ENCODE data around the gene TLCD3A. TPM values are rescaled to one million over a fixed set of nuclear protein-coding genes. Genes with fewer than 3 reads are reported as not detected.
A peak's percentile ranks its signal among the peaks of the same experiment; 100 is the strongest.
"Not testable (repeated sequence)": the region's sequence is repeated elsewhere in the genome, so short reads cannot be mapped to it uniquely, and the experiment has no call there.

Gene TLCD3A
- total and polyA plus RNA-seq, 2 donors (not counting 1 experiment from before 2014, with no cell fraction given): 7.6 to 54.7 TPM

GRCh38 chr17:693791-694638, 38.4 kb upstream of the TLCD3A start:
- DNase-seq (ENCODE audit: low read depth in 2 of 2): peak; percentile 89 to 100
- Histone ChIP-seq H2AFZ (ENCODE audit: low read length) (no peak overlapping the region), H3K36me3 (ENCODE audit: control insufficient read depth, insufficient read depth, low read length) (peaks cover 9% of the 10 kb centered on the region), H3K27me3 (ENCODE audit: control insufficient read depth, insufficient read depth, low read length) (no peaks in the 10 kb centered on the region), H4K20me1 (ENCODE audit: control insufficient read depth, extremely low read depth, insufficient read depth, low read length) (no peaks in the 10 kb centered on the region), H3K9me3 (ENCODE audit: control insufficient read depth, insufficient read depth, low read depth, low read length) (no peaks in the 10 kb centered on the region), H3K4me3 (replicated peaks in 1 of 4; ENCODE audit: control extremely low read depth in 1 of 4, insufficient read depth in 1 of 4, low read depth in 3 of 4, low read length in 4 of 4) (peak overlapping the region in 2 of 4 experiments; percentile 16 to 26), H3K4me2 (ENCODE audit: extremely low read depth, insufficient read depth, low read length) (peak overlapping the region; percentile 75), H3K79me2 (ENCODE audit: control insufficient read depth, insufficient read depth, low read length) (no peaks in the 10 kb centered on the region), H3K9ac (ENCODE audit: insufficient read depth, low read length) (peak overlapping the region; percentile 28), H3K4me1 (ENCODE audit: control insufficient read depth, extremely low read depth, insufficient read depth, low read length) (peaks cover 33% of the 10 kb centered on the region), H3K27ac (ENCODE audit: insufficient read depth, low read length) (peak overlapping the region; percentile 89)
- TF ChIP-seq, protein P1, sequence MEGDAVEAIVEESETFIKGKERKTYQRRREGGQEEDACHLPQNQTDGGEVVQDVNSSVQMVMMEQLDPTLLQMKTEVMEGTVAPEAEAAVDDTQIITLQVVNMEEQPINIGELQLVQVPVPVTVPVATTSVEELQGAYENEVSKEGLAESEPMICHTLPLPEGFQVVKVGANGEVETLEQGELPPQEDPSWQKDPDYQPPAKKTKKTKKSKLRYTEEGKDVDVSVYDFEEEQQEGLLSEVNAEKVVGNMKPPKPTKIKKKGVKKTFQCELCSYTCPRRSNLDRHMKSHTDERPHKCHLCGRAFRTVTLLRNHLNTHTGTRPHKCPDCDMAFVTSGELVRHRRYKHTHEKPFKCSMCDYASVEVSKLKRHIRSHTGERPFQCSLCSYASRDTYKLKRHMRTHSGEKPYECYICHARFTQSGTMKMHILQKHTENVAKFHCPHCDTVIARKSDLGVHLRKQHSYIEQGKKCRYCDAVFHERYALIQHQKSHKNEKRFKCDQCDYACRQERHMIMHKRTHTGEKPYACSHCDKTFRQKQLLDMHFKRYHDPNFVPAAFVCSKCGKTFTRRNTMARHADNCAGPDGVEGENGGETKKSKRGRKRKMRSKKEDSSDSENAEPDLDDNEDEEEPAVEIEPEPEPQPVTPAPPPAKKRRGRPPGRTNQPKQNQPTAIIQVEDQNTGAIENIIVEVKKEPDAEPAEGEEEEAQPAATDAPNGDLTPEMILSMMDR (conservative IDR thresholded peaks at IDR 0.05 in 1 of 2, IDR thresholded peaks at IDR 0.05 in 1 of 2; ENCODE audit: low read depth in 1 of 2, low read length in 2 of 2): no peak
- TF ChIP-seq EZH2 (IDR thresholded peaks at IDR 0.05; ENCODE audit: low read length, missing control alignments): no peak

DNA sequence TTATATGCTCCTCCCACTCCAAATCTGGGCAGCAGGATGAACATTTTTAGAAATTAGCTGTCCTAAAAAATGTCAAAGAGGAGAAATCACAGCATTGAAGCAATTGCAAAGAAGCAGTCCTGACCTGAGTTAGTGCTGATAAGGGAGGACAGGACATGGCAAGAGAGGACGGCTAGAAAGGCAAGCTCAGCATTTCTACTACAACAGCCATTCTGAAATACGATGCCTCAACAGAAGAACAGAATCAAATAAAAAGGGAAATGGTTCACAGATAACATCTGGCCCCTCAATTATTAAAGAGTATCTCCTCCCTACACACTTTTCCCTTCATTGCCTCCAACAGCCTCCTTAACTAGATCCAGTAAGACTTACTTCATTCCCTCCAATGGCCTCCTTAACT, 36.0 kb upstream of the TLCD3A start:
- H3K4me1 ChIP-seq (ENCODE audit: control insufficient read depth, extremely low read depth, insufficient read depth, low read length): peaks cover 27% of the 10 kb centered on the region
- no peak for TF ChIP-seq EZH2 (IDR thresholded peaks at IDR 0.05; ENCODE audit: low read length, missing control alignments)
- H3K9ac ChIP-seq (ENCODE audit: insufficient read depth, low read length): no peak overlapping the region
- no peaks in the 10 kb centered on the region for H3K27me3 ChIP-seq (ENCODE audit: control insufficient read depth, insufficient read depth, low read length)
- no peaks in the 10 kb centered on the region for H4K20me1 ChIP-seq (ENCODE audit: control insufficient read depth, extremely low read depth, insufficient read depth, low read length)
- H3K9me3 ChIP-seq (ENCODE audit: control insufficient read depth, insufficient read depth, low read depth, low read length): no peaks in the 10 kb centered on the region
- no peak overlapping the region for H3K4me3 ChIP-seq (replicated peaks in 1 of 4; ENCODE audit: control extremely low read depth in 1 of 4, insufficient read depth in 1 of 4, low read depth in 3 of 4, low read length in 4 of 4)
- no peak for DNase-seq (ENCODE audit: low read depth in 2 of 2)
- no peak overlapping the region for H2AFZ ChIP-seq (ENCODE audit: low read length)
- no peak overlapping the region for H3K4me2 ChIP-seq (ENCODE audit: extremely low read depth, insufficient read depth, low read length)
- peaks cover 5% of the 10 kb centered on the region for H3K79me2 ChIP-seq (ENCODE audit: control insufficient read depth, insufficient read depth, low read length)
- H3K36me3 ChIP-seq (ENCODE audit: control insufficient read depth, insufficient read depth, low read length): peaks cover 8% of the 10 kb centered on the region
- H3K27ac ChIP-seq (ENCODE audit: insufficient read depth, low read length): no peak overlapping the region

DNA sequence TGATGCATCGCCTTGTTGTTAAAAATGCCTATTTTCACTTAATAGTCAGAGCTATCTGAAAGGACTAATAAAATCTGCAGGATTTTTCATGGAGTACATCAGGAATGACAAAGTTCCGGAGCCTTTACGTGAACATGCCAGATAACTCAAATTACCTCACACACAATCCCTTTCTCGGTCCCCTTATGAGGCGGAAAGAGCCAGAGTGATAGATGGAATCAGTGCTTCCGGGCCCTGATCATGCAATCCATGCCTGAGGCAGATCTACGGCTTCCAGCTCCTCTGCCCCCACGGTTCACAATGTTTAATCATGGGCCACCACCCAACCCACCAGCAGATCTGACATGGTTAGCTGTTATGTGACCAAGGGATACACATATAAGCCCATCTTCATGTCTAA, 34.7 kb upstream of the TLCD3A start:
- peaks cover 8% of the 10 kb centered on the region for H3K36me3 ChIP-seq (ENCODE audit: control insufficient read depth, insufficient read depth, low read length)
- TF ChIP-seq, protein P1 (conservative IDR thresholded peaks at IDR 0.05 in 1 of 2, IDR thresholded peaks at IDR 0.05 in 1 of 2; ENCODE audit: low read depth in 1 of 2, low read length in 2 of 2): no peak
- TF ChIP-seq EZH2 (IDR thresholded peaks at IDR 0.05; ENCODE audit: low read length, missing control alignments): no peak
- H2AFZ ChIP-seq (ENCODE audit: low read length): no peak overlapping the region
- no peaks in the 10 kb centered on the region for H4K20me1 ChIP-seq (ENCODE audit: control insufficient read depth, extremely low read depth, insufficient read depth, low read length)
- H3K27me3 ChIP-seq (ENCODE audit: control insufficient read depth, insufficient read depth, low read length): no peaks in the 10 kb centered on the region
- H3K9ac ChIP-seq (ENCODE audit: insufficient read depth, low read length): no peak overlapping the region
- H3K4me2 ChIP-seq (ENCODE audit: extremely low read depth, insufficient read depth, low read length): no peak overlapping the region
- H3K27ac ChIP-seq (ENCODE audit: insufficient read depth, low read length): no peak overlapping the region
- H3K79me2 ChIP-seq (ENCODE audit: control insufficient read depth, insufficient read depth, low read length): peaks cover 5% of the 10 kb centered on the region
- no peak overlapping the region for H3K4me3 ChIP-seq (replicated peaks in 1 of 4; ENCODE audit: control extremely low read depth in 1 of 4, insufficient read depth in 1 of 4, low read depth in 3 of 4, low read length in 4 of 4)
- no peaks in the 10 kb centered on the region for H3K9me3 ChIP-seq (ENCODE audit: control insufficient read depth, insufficient read depth, low read depth, low read length)
- H3K4me1 ChIP-seq (ENCODE audit: control insufficient read depth, extremely low read depth, insufficient read depth, low read length): peaks cover 19% of the 10 kb centered on the region
- no peak for DNase-seq (ENCODE audit: low read depth in 2 of 2)

- H3K36me3 ChIP-seq (ENCODE audit: control insufficient read depth, insufficient read depth, low read length); H2AFZ ChIP-seq (ENCODE audit: low read length); H3K4me2 ChIP-seq (ENCODE audit: extremely low read depth, insufficient read depth, low read length); H3K27ac ChIP-seq (ENCODE audit: insufficient read depth, low read length); H3K79me2 ChIP-seq (ENCODE audit: control insufficient read depth, insufficient read depth, low read length); H3K9me3 ChIP-seq (ENCODE audit: control insufficient read depth, insufficient read depth, low read depth, low read length); H3K9ac ChIP-seq (ENCODE audit: insufficient read depth, low read length); H3K4me3 ChIP-seq (replicated peaks in 1 of 4; ENCODE audit: control extremely low read depth in 1 of 4, insufficient read depth in 1 of 4, low read depth in 3 of 4, low read length in 4 of 4); H3K27me3 ChIP-seq (ENCODE audit: control insufficient read depth, insufficient read depth, low read length); DNase-seq (ENCODE audit: low read depth in 2 of 2); H4K20me1 ChIP-seq (ENCODE audit: control insufficient read depth, extremely low read depth, insufficient read depth, low read length): not testable (repeated sequence)
- peaks cover 17% of the 10 kb centered on the region for H3K4me1 ChIP-seq (ENCODE audit: control insufficient read depth, extremely low read depth, insufficient read depth, low read length)
These were observed 34.3 kb upstream of the TLCD3A start for GRCh38 chr17:698096-698495.

All from fibroblast of lung (primary cell).